Measurements from ENCODE around the gene SCNN1G. TPM values are rescaled to one million over a fixed set of nuclear protein-coding genes. Genes with fewer than 3 reads are reported as not detected.
"Not testable (repeated sequence)": the region's sequence is repeated elsewhere in the genome, so short reads cannot be mapped to it uniquely, and the experiment has no call there.

SCNN1G gene
- total RNA-seq, 1 donor from 2014 or later, result not detected

DNA sequence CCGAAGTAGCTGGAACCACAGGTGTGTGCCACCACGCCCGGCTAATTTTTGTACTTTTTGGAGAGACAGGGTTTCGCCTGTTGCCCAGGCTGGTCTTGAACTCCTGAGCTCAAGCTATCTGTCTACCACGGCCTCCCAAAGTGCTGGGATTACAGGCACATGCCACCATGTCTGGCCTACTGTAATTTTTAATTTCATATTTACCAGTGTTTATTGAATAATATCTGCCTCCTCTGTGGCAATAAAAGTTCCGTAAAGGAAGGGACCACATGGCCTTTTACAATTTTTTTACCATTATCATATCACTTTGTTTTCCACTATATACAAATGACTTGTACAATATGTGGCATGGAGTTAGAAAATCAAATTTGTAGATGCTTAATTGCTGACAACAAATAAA is 41.0 kb upstream of the SCNN1G start:
- Histone ChIP-seq H3K4me2 (no peak overlapping the region), H2AFZ (replicated peaks) (no peak overlapping the region), H3K4me1 (peaks cover 17% of the 10 kb centered on the region), H3K9me3 (ENCODE audit: low read depth) (no peaks in the 10 kb centered on the region), H3K4me3 (no peak overlapping the region), H3K27ac (no peak overlapping the region), H3K36me3 (no peaks in the 10 kb centered on the region), H3K27me3 (no peaks in the 10 kb centered on the region), H3F3A (ENCODE audit: low read depth) (peaks cover 6% of the 10 kb centered on the region), H3K9ac (no peak overlapping the region), H3K79me2 (ENCODE audit: low read depth) (peaks cover 100% of the 10 kb centered on the region), H4K20me1 (ENCODE audit: low read depth) (peaks cover 55% of the 10 kb centered on the region)
- Mint-ChIP-seq H3K36me3 (peaks cover 2% of the 10 kb centered on the region), H3K27ac (no peak overlapping the region), H3K27me3 (ENCODE audit: insufficient read depth, low read depth) (no peaks in the 10 kb centered on the region), H3K4me3 (no peak overlapping the region), H3K9me3 (peaks cover 16% of the 10 kb centered on the region), H3K4me1 (peaks cover 13% of the 10 kb centered on the region)
- DNase-seq (ENCODE audit: low spot score), result no peak
- TF ChIP-seq, protein P1, sequence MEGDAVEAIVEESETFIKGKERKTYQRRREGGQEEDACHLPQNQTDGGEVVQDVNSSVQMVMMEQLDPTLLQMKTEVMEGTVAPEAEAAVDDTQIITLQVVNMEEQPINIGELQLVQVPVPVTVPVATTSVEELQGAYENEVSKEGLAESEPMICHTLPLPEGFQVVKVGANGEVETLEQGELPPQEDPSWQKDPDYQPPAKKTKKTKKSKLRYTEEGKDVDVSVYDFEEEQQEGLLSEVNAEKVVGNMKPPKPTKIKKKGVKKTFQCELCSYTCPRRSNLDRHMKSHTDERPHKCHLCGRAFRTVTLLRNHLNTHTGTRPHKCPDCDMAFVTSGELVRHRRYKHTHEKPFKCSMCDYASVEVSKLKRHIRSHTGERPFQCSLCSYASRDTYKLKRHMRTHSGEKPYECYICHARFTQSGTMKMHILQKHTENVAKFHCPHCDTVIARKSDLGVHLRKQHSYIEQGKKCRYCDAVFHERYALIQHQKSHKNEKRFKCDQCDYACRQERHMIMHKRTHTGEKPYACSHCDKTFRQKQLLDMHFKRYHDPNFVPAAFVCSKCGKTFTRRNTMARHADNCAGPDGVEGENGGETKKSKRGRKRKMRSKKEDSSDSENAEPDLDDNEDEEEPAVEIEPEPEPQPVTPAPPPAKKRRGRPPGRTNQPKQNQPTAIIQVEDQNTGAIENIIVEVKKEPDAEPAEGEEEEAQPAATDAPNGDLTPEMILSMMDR (IDR thresholded peaks at IDR 0.05), result no peak

DNA sequence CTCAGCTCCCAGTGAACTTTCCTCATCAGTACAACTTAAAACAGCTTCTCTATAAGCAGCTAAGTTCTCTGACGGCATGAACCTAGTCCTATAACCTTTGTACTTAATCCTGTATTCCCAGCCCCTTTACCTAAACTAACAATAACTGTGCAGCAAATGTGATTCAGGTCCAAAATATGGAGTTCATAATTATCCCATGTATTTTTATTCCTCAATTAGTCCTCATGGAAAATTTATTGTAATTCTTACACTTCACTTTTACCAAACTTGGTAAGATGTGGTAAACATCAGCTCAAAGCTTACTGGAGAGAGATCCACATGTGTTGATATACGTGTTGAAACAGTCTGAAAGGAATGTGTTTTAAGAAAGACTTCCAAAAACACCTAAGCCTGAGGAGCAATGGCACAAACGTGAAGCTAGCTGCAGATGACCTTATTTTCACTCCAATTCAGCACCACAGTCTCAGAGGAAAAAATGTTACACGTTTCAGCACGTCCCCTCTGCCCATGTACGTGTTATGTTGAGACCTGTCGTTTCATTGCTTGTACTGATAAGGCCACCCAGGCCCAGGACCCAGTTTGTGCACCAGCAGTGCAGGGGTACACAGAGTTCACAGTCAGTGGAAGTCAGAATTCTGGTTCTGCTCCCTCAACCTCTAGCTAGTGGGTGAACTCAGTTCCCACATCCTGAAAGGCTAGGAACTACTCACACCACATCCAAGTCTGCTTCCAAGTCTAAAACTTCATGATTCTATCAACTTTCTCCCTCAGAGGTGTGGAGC is 40.4 kb upstream of the SCNN1G start:
- H3K4me1 ChIP-seq, result peaks cover 23% of the 10 kb centered on the region
- no peaks in the 10 kb centered on the region for H3K27me3 ChIP-seq
- H3F3A ChIP-seq (ENCODE audit: low read depth), result peaks cover 6% of the 10 kb centered on the region
- peaks cover 13% of the 10 kb centered on the region for H3K9me3 Mint-ChIP-seq
- H3K79me2 ChIP-seq (ENCODE audit: low read depth), result peaks cover 100% of the 10 kb centered on the region
- H3K4me2 ChIP-seq, result no peak overlapping the region
- no peak overlapping the region for H3K9ac ChIP-seq
- H3K27ac ChIP-seq, result no peak overlapping the region
- peaks cover 2% of the 10 kb centered on the region for H3K36me3 Mint-ChIP-seq
- no peak for DNase-seq (ENCODE audit: low spot score)
- no peak overlapping the region for H3K4me3 Mint-ChIP-seq
- H3K27me3 Mint-ChIP-seq (ENCODE audit: insufficient read depth, low read depth), result no peaks in the 10 kb centered on the region
- no peak overlapping the region for H3K4me3 ChIP-seq
- peaks cover 19% of the 10 kb centered on the region for H3K4me1 Mint-ChIP-seq
- no peaks in the 10 kb centered on the region for H3K36me3 ChIP-seq
- no peaks in the 10 kb centered on the region for H3K9me3 ChIP-seq (ENCODE audit: low read depth)
- H2AFZ ChIP-seq (replicated peaks), result no peak overlapping the region
- no peak overlapping the region for H3K27ac Mint-ChIP-seq
- H4K20me1 ChIP-seq (ENCODE audit: low read depth), result peaks cover 62% of the 10 kb centered on the region
- TF ChIP-seq EZH2 (IDR thresholded peaks at IDR 0.05) (no peak), EZH2phosphoT487 (IDR thresholded peaks at IDR 0.05) (no peak)
- TF ChIP-seq, protein P1 (IDR thresholded peaks at IDR 0.05), result no peak

- Histone ChIP-seq H4K20me1 (ENCODE audit: low read depth) (peaks cover 74% of the 10 kb centered on the region), H3K36me3 (no peaks in the 10 kb centered on the region), H3K9ac (no peak overlapping the region), H3K4me3 (no peak overlapping the region), H3K79me2 (ENCODE audit: low read depth) (peaks cover 100% of the 10 kb centered on the region), H3K27me3 (peaks cover 4% of the 10 kb centered on the region), H3K9me3 (ENCODE audit: low read depth) (no peaks in the 10 kb centered on the region), H3F3A (ENCODE audit: low read depth) (peaks cover 11% of the 10 kb centered on the region), H3K4me2 (no peak overlapping the region), H3K4me1 (peaks cover 29% of the 10 kb centered on the region), H3K27ac (no peak overlapping the region), H2AFZ (replicated peaks) (no peak overlapping the region)
- Mint-ChIP-seq H3K27ac (no peak overlapping the region), H3K4me3 (no peak overlapping the region), H3K36me3 (peaks cover 2% of the 10 kb centered on the region), H3K9me3 (peaks cover 5% of the 10 kb centered on the region), H3K4me1 (peaks cover 26% of the 10 kb centered on the region), H3K27me3 (ENCODE audit: insufficient read depth, low read depth) (peaks cover 5% of the 10 kb centered on the region)
- DNase-seq (ENCODE audit: low spot score), result no peak
- TF ChIP-seq EZH2phosphoT487 (IDR thresholded peaks at IDR 0.05) (no peak), EZH2 (IDR thresholded peaks at IDR 0.05) (no peak)
- TF ChIP-seq, protein P1 (IDR thresholded peaks at IDR 0.05), result no peak
These were observed 39.2 kb upstream of the SCNN1G start for GRCh38 chr16:23143391-23143790.

DNA sequence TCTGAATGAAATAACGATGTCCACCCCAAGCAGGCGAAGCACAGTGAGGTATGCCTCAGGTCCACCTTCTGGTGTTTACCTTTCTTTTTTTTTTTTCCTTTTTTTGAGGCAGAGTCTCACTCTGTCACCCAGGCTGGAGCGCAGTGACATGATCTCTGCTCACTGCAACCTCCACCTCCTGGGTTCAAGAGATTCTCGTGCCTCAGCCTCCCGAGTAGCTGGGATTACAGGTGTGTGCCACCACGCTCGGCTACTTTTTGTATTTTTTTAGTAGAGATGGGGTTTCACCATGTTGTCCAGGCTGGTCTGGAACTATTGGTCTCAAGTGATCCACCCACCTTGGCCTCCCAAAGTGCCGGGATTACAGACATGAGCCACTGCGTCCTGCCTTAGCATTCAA is 38.2 kb upstream of the SCNN1G start:
- H3K4me2 ChIP-seq, result not testable (repeated sequence)
- H3K79me2 ChIP-seq (ENCODE audit: low read depth), result peaks cover 93% of the 10 kb centered on the region

More for the DNA sequence above, 38.2 kb upstream of the SCNN1G start:
- H3K27ac ChIP-seq; H3K27me3 Mint-ChIP-seq (ENCODE audit: insufficient read depth, low read depth); H3K9ac ChIP-seq; H3K27me3 ChIP-seq; H2AFZ ChIP-seq (replicated peaks); H3K4me3 ChIP-seq; H3K4me3 Mint-ChIP-seq; H3K36me3 ChIP-seq; H3K9me3 Mint-ChIP-seq; H3K9me3 ChIP-seq (ENCODE audit: low read depth); H3K36me3 Mint-ChIP-seq; DNase-seq (ENCODE audit: low spot score); H3K27ac Mint-ChIP-seq: not testable (repeated sequence)
- Histone ChIP-seq H3F3A (ENCODE audit: low read depth) (peaks cover 11% of the 10 kb centered on the region), H3K4me1 (peaks cover 31% of the 10 kb centered on the region), H4K20me1 (ENCODE audit: low read depth) (peaks cover 76% of the 10 kb centered on the region)
- peaks cover 26% of the 10 kb centered on the region for H3K4me1 Mint-ChIP-seq

Measured in neural progenitor cell (in vitro differentiated cells).